BLaER1 (cell line): ENCODE data around the gene SRGAP2C.
"Not testable (repeated sequence)": the region's sequence is repeated elsewhere in the genome, so short reads cannot be mapped to it uniquely, and the experiment has no call there.

Source experiments
- H3K27ac ChIP-seq: shearing (Covaris generic); formaldehyde crosslinking; 2 replicates; pipeline ENCODE4 v1.8.1; 2022
- H3K27me3 ChIP-seq: shearing (Covaris generic); formaldehyde crosslinking; 2 replicates; pipeline ENCODE4 v1.8.1; 2022
- H3K36me3 ChIP-seq: shearing (Covaris generic); formaldehyde crosslinking; 2 replicates; pipeline ENCODE4 v1.8.1; 2022
- H3K4me1 ChIP-seq: shearing (Covaris generic); formaldehyde crosslinking; 2 replicates; pipeline ENCODE4 v1.8.1; 2022
- H3K4me2 ChIP-seq: shearing (Covaris generic); formaldehyde crosslinking; 2 replicates; pipeline ENCODE4 v1.8.1; 2022
- H3K4me3 ChIP-seq: shearing (Covaris generic); formaldehyde crosslinking; 2 replicates; pipeline ENCODE4 v1.8.1; 2022
- H3K9ac ChIP-seq: shearing (Covaris generic); formaldehyde crosslinking; 2 replicates; pipeline ENCODE4 v1.8.1; 2022
- H3K9me3 ChIP-seq: shearing (Covaris generic); formaldehyde crosslinking; 2 replicates; pipeline ENCODE4 v1.8.1; 2022
- H4K20me1 ChIP-seq: shearing (Covaris generic); formaldehyde crosslinking; 2 replicates; pipeline ENCODE4 v1.8.1; 2022

Gene SRGAP2C

GRCh38 chr1:121167225-121167738, 17.5 kb upstream of the SRGAP2C start:
- not testable (repeated sequence) for H3K27ac ChIP-seq, H3K36me3 ChIP-seq, H3K4me1 ChIP-seq, H4K20me1 ChIP-seq, H3K4me3 ChIP-seq, H3K9ac ChIP-seq, H3K9me3 ChIP-seq, H3K27me3 ChIP-seq, H3K4me2 ChIP-seq

DNA sequence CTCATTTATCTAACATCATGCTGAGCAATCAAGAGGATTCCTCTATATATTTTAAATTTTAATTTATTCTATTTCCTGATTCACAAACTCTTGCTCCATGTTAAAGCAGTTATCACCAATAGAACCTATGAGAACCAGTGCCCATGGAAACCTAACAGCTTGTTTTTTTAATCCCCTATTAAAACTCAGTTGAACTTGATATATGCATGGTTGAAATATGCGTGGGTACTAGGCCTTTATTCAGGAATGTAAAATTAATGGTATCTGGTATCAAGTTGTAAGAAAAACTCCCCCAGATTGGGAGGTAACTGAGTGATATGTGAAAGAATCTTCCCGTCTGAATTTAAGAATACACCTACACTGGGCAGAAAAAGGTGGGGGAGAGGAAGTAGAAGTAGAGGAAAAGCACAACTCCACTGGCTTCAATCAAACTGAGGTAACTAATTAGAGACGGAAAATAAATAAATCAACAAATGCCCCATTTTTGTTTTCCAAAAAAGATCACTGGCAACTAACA, 16.6 kb upstream of the SRGAP2C start:
- not testable (repeated sequence) for H3K9me3 ChIP-seq, H3K4me3 ChIP-seq, H4K20me1 ChIP-seq, H3K36me3 ChIP-seq, H3K9ac ChIP-seq, H3K27me3 ChIP-seq, H3K4me2 ChIP-seq, H3K27ac ChIP-seq, H3K4me1 ChIP-seq

DNA sequence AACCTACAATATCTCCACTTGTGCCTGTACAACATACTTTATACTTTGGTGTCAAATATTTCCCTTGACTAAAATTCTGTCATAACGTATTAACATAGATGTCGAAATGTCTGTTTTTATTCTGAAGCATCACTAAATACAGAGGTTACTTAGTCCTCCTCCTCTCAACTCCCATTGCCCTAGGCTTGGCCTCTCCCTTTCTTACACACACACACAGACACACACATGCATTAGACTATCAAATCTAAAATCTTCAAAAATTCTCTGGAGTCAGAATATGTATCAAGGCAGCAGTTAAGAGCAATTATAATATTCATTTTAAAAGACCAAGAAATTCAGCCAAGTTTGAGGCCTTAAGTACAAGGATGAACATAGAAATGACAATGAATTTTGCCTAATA, 8.1 kb upstream of the SRGAP2C start:
- not testable (repeated sequence) for H3K4me1 ChIP-seq, H3K9ac ChIP-seq, H3K27me3 ChIP-seq, H3K36me3 ChIP-seq, H3K9me3 ChIP-seq, H3K4me3 ChIP-seq, H3K27ac ChIP-seq, H3K4me2 ChIP-seq, H4K20me1 ChIP-seq

DNA sequence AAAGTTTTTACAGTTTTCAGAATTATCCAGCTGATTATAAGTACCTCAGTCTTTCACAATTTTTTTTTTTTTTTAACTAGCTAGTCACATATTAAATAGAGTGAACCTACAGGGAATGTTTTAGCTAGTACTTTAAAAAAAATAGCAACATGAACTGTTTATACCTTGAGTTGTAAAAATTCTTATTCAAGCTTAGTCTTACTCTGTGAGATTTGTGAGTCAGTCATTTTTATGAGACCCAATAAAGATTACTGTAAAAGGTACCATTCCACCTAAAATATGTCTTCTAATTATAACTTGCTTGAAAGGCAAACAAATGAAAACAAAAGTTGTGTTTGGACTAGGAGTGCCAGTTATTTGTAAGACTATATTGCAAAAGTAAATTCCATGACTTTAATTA, 6.6 kb upstream of the SRGAP2C start:
- H3K27me3 ChIP-seq, H3K9me3 ChIP-seq, H3K9ac ChIP-seq, H3K27ac ChIP-seq, H3K36me3 ChIP-seq, H3K4me2 ChIP-seq, H3K4me3 ChIP-seq, H3K4me1 ChIP-seq, H4K20me1 ChIP-seq: not testable (repeated sequence)

DNA sequence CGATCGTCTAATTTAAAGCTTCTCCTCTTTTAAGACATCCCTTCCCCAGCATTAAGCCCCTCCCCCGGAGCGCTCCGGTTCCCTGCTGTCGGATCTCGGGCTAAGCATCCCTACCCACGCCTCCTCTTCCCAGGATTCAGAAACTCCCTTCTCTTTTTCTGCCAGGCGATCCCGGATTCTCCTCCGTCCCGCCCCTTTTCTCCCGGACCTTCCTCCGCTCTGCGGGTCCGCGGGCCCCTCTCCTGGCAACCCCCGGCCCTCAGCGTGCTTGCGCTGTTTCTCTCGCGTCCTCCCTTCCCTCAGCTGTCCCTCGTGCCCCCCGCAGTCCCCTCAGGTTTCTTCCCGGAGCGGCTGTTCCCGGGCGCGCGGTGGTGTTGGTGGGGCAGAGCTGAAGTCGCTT, 908 bp upstream of the SRGAP2C start:
- not testable (repeated sequence) for H3K4me1 ChIP-seq, H3K27me3 ChIP-seq, H3K9ac ChIP-seq, H3K36me3 ChIP-seq, H4K20me1 ChIP-seq, H3K9me3 ChIP-seq, H3K27ac ChIP-seq
- peak overlapping the region; percentile 55 for H3K4me2 ChIP-seq
- H3K4me3 ChIP-seq: peak overlapping the region; percentile 66

DNA sequence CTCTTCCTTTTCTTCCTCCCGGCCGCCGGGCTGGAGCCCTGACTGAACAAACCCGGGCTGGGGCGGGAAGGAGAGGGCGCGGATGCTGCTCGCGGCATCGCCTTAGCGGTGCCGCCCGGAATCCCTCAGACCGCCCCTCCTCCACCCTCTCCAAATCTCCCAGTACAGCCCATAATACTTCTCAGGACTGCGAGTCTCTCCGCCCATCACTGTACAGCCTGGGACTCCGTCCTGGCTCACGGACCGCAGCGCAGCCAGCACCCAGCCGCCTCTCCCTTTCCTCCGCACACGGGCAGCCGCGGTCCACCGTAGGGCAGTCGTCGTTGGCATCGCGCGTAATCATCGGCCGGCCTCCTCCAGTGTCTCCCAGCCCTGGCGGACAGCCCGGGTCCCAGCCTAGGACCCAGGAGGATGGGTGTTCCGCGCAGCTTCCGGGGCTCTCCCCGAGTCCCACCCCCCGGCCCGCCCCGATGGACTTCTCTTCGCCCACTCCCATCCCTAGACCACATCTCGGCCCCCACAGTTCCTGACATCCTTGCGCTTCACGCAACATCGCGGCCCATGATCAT, 449 bp downstream of the SRGAP2C start:
- H3K4me1 ChIP-seq, H3K27ac ChIP-seq, H3K9me3 ChIP-seq, H3K36me3 ChIP-seq, H4K20me1 ChIP-seq, H3K9ac ChIP-seq, H3K27me3 ChIP-seq, H3K4me2 ChIP-seq: not testable (repeated sequence)
- peak overlapping the region; percentile 62 for H3K4me3 ChIP-seq

DNA sequence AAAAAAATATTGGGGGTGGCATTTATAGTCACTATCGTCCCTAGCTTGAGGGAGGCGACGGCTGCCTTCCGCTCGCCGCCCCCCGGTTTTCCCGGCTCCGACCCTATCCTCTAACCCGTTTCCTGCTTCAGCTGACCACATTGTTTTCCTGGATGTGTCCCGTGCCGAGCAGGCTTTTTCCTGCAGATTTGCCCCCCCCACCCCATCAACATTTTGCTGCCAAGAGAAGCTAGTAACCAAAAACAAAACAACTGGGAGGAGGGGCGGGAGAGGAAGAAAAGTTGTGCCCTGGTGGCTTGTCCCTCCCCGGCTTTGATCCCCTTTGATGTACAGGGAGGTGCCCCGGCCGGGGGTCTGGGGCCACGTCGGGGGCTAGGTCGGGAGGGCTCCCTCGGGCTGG, 1.4 kb downstream of the SRGAP2C start:
- not testable (repeated sequence) for H3K9ac ChIP-seq, H3K4me2 ChIP-seq, H3K27ac ChIP-seq, H3K9me3 ChIP-seq, H4K20me1 ChIP-seq, H3K4me1 ChIP-seq, H3K36me3 ChIP-seq, H3K27me3 ChIP-seq
- 0 out of 2 replicates have a peak overlapping the region, but pooled peaks have one; percentile 46 for H3K4me3 ChIP-seq

DNA sequence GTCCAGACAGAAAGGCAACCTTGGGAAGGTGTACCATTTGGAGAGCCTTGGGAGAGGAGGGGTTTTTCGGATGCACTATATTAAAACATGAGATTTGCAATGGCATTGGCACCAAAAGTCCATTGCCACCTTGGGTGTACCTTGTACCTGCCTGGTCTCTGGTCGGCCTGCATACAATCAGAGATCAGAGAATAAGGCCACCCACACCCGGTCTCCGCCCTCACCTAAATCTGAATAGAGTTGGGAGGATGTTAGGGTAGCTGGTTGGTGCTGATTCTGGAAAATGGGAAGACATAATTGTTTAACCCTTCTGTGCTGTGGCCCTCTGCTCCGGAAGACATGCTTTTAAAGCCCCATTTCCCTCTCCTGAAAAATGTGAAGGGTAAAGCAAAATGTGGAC, 3.1 kb downstream of the SRGAP2C start:
- not testable (repeated sequence) for H3K36me3 ChIP-seq, H3K27ac ChIP-seq, H3K4me1 ChIP-seq, H3K9ac ChIP-seq, H4K20me1 ChIP-seq, H3K27me3 ChIP-seq, H3K9me3 ChIP-seq
- H3K4me2 ChIP-seq: peak overlapping the region; percentile 75
- peak overlapping the region; percentile 50 for H3K4me3 ChIP-seq

DNA sequence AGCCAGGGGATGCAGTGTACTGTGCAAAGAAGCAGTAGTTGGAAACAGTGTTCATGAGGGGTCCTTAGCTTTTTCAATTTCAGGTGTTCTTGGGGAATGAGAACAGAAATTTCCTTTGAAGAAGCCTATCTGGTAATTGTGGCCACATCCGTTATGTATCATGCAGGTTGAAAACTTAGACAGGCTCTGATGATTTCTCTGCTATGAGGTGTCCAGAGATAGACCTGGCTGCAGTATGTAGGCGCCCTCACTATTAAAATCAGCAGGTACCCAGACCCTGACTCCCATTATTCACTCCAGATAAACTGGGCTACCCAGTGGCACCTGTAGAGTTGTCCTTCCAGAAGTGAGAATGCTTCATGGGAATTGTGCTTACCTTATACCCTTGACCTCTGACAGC, 7.7 kb downstream of the SRGAP2C start:
- not testable (repeated sequence) for H4K20me1 ChIP-seq

GRCh38 chr1:121197095-121197882, 12.5 kb downstream of the SRGAP2C start:
- H3K27me3 ChIP-seq, H3K4me2 ChIP-seq, H3K9me3 ChIP-seq, H3K4me3 ChIP-seq, H4K20me1 ChIP-seq, H3K9ac ChIP-seq, H3K4me1 ChIP-seq, H3K27ac ChIP-seq, H3K36me3 ChIP-seq: not testable (repeated sequence)

More for the DNA sequence above, 7.7 kb downstream of the SRGAP2C start:
- not testable (repeated sequence) for H3K4me2 ChIP-seq, H3K27ac ChIP-seq, H3K4me1 ChIP-seq, H3K36me3 ChIP-seq, H3K27me3 ChIP-seq, H3K9ac ChIP-seq, H3K9me3 ChIP-seq, H3K4me3 ChIP-seq

DNA sequence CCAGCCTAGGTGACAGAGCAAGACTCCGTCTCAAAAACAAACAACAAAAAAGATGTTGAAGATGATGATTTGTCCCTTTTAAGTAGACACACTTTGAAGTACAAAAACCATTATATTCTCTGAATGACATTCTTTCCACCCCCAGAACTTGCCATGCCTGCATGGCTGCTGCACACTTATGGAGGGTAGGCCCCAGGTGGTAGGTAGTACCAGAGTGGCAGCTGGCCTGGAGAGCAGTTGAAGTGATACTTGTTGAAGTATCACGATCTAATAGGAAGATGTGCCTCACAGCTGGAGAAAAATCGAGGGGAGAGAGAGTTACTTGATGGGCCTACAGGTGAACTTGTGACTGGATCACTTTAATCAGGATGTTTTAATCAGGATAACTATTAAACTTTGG, 15.0 kb downstream of the SRGAP2C start:
- H3K36me3 ChIP-seq, H3K27ac ChIP-seq, H3K4me3 ChIP-seq, H3K4me2 ChIP-seq, H3K9ac ChIP-seq, H4K20me1 ChIP-seq, H3K4me1 ChIP-seq, H3K27me3 ChIP-seq, H3K9me3 ChIP-seq: not testable (repeated sequence)

- not testable (repeated sequence) for H3K9ac ChIP-seq, H4K20me1 ChIP-seq, H3K9me3 ChIP-seq, H3K27ac ChIP-seq, H3K4me3 ChIP-seq, H3K4me1 ChIP-seq, H3K36me3 ChIP-seq, H3K27me3 ChIP-seq, H3K4me2 ChIP-seq
These were observed 15.5 kb downstream of the SRGAP2C start for GRCh38 chr1:121200232-121200631.

- H3K9me3 ChIP-seq, H3K27me3 ChIP-seq, H3K9ac ChIP-seq, H4K20me1 ChIP-seq, H3K36me3 ChIP-seq, H3K4me1 ChIP-seq, H3K4me3 ChIP-seq, H3K27ac ChIP-seq, H3K4me2 ChIP-seq: not testable (repeated sequence)
These were observed 16.5 kb downstream of the SRGAP2C start for GRCh38 chr1:121200985-121201981.

DNA sequence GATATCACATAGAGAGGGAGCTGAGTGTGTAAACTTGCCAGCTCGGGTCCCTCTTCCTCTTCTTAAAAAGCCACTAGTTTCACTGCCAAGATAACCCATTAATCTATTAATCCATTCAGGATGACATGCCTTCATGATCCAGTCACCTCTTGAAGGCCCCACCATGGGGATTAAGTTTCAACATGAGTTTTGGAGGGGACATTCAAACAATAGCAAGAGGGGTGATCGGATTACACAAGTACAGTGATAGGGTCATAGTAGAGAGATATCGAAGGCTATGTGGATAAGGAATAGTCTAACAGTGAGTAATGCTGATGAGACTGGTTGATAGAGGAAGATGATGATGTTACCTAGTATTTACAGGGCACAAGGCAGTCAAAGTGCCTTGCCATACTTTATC, 18.2 kb downstream of the SRGAP2C start:
- H3K4me2 ChIP-seq, H4K20me1 ChIP-seq: not testable (repeated sequence)

More for the DNA sequence above, 18.2 kb downstream of the SRGAP2C start:
- not testable (repeated sequence) for H3K27me3 ChIP-seq, H3K4me1 ChIP-seq, H3K9me3 ChIP-seq, H3K36me3 ChIP-seq, H3K9ac ChIP-seq, H3K4me3 ChIP-seq, H3K27ac ChIP-seq
